ENCODE measurements around the gene SMARCA2. TPM values are rescaled to one million over a fixed set of nuclear protein-coding genes. Genes with fewer than 3 reads are reported as not detected.

Gene SMARCA2
- total RNA-seq, 1 donor from 2014 or later = 92.2 TPM

- DNase-seq (ENCODE audit: low read depth) = no peak
Observed at GRCh38 chr9:2169035-2169434, 153.9 kb downstream of the SMARCA2 start.

GRCh38 chr9:2170722-2171121, 155.6 kb downstream of the SMARCA2 start:
- DNase-seq (ENCODE audit: low read depth) = no peak

- DNase-seq (ENCODE audit: low read depth) = peak; percentile 18
Observed at GRCh38 chr9:2173170-2173569, 158.0 kb downstream of the SMARCA2 start.

- peak; percentile 65 for DNase-seq (ENCODE audit: low read depth)
Observed at GRCh38 chr9:2173861-2174260, 158.7 kb downstream of the SMARCA2 start.

- DNase-seq (ENCODE audit: low read depth) = peak; percentile 6
Observed at GRCh38 chr9:2174306-2174705, 159.2 kb downstream of the SMARCA2 start.

- DNase-seq (ENCODE audit: low read depth) = no peak
Observed at GRCh38 chr9:2174911-2175310, 159.8 kb downstream of the SMARCA2 start.

GRCh38 chr9:2177121-2177520, 162.0 kb downstream of the SMARCA2 start:
- no peak for DNase-seq (ENCODE audit: low read depth)

GRCh38 chr9:2178034-2178734, 163.0 kb downstream of the SMARCA2 start:
- no peak for DNase-seq (ENCODE audit: low read depth)

GRCh38 chr9:2179567-2179966, 164.4 kb downstream of the SMARCA2 start:
- peak; percentile 59 for DNase-seq (ENCODE audit: low read depth)

- DNase-seq (ENCODE audit: low read depth) = no peak
Observed at GRCh38 chr9:2180154-2180553, 165.0 kb downstream of the SMARCA2 start.

- no peak for DNase-seq (ENCODE audit: low read depth)
Observed at GRCh38 chr9:2180704-2181103, 165.6 kb downstream of the SMARCA2 start.

GRCh38 chr9:2181792-2182191, 166.6 kb downstream of the SMARCA2 start:
- DNase-seq (ENCODE audit: low read depth) = peak; percentile 43

- no peak for DNase-seq (ENCODE audit: low read depth)
Observed at GRCh38 chr9:2190939-2191608, 175.9 kb downstream of the SMARCA2 start.

- no peak for DNase-seq (ENCODE audit: low read depth)
Observed at GRCh38 chr9:2191609-2191972, 176.4 kb downstream of the SMARCA2 start.

- no peak for DNase-seq (ENCODE audit: low read depth)
Observed at GRCh38 chr9:2192356-2192979, 177.3 kb downstream of the SMARCA2 start.

GRCh38 chr9:2193552-2193951, 178.4 kb downstream of the SMARCA2 start:
- DNase-seq (ENCODE audit: low read depth) = no peak

GRCh38 chr9:2195211-2195610, 180.1 kb downstream of the SMARCA2 start:
- no peak for DNase-seq (ENCODE audit: low read depth)

- no peak for DNase-seq (ENCODE audit: low read depth)
Observed at GRCh38 chr9:2196757-2197156, 181.6 kb downstream of the SMARCA2 start.

GRCh38 chr9:2198956-2199635, 183.9 kb downstream of the SMARCA2 start:
- DNase-seq (ENCODE audit: low read depth) = no peak

- no peak for DNase-seq (ENCODE audit: low read depth)
Observed at GRCh38 chr9:2199999-2200796, 185.1 kb downstream of the SMARCA2 start.

GRCh38 chr9:2208465-2208864, 193.3 kb downstream of the SMARCA2 start:
- no peak for DNase-seq (ENCODE audit: low read depth)
